Fibroblast of lung (primary cell): ENCODE measurements around the gene MAGEA11.
"Not testable (repeated sequence)": the region's sequence is repeated elsewhere in the genome, so short reads cannot be mapped to it uniquely, and the experiment has no call there.

Experiments used
- CTCF ChIP-seq, 2 donors: IDR thresholded peaks in 1 of 2; conservative IDR thresholded peaks in 1 of 2; 1 replicate in 1 of 2; 2 replicates in 1 of 2; pipeline ENCODE4 v1.5.1; 2011 to 2012; ENCODE audit warnings: low read length in 2 of 2, control low read depth in 1 of 2, inconsistent platforms in 1 of 2, low read depth in 1 of 2, mild to moderate bottlenecking in 1 of 2
- EZH2 ChIP-seq: IDR thresholded peaks from 2 replicates; pipeline ENCODE4 v1.5.1; 2012; ENCODE audit warnings: low read length, control low read depth, mild to moderate bottlenecking; ENCODE audit errors: missing control alignments

- TF ChIP-seq CTCF (conservative IDR thresholded peaks at IDR 0.05 in 1 of 2, IDR thresholded peaks at IDR 0.05 in 1 of 2; ENCODE audit: low read depth in 1 of 2, low read length in 2 of 2); EZH2: not testable (repeated sequence)
These were observed 11.8 kb downstream of the MAGEA11 start for GRCh38 chrX:149723583-149724118.
